DND-41 (cell line): ENCODE results near the gene SLC1A7.

Experiments
- ATAC-seq: fragments of 200-7000 bp; cut with Tn5 transposase; 3 replicates; pipeline ENCODE4 v1.9.1; 2021; ENCODE audit warnings: low read depth; ENCODE audit not compliant: insufficient read depth
- DNase-seq: peaks from one replicate; pipeline ENCODE4 v3.0.0-alpha.2; 2020
- H2AFZ ChIP-seq: 2 replicates; pipeline ENCODE4 v1.6.0; 2012; ENCODE audit warnings: low read depth, low read length
- H3K27ac ChIP-seq: 2 replicates; pipeline ENCODE4 v1.5.1; 2012; ENCODE audit warnings: low read length, inconsistent platforms
- H3K27me3 ChIP-seq: fragments of 200-600 bp; sonication (generic); 2 replicates; pipeline ENCODE4 v1.6.0; 2012; ENCODE audit warnings: low read length, mild to moderate bottlenecking, inconsistent platforms; ENCODE audit not compliant: insufficient read depth, poor library complexity
- H3K36me3 ChIP-seq: 2 replicates; pipeline ENCODE4 v1.5.1; 2012; ENCODE audit warnings: low read length, inconsistent platforms; ENCODE audit not compliant: insufficient read depth
- H3K4me1 ChIP-seq: 2 replicates; pipeline ENCODE4 v1.5.1; 2012; ENCODE audit warnings: mild to moderate bottlenecking, low read length; ENCODE audit not compliant: insufficient read depth
- H3K4me2 ChIP-seq: 2 replicates; pipeline ENCODE4 v1.6.0; 2012; ENCODE audit warnings: mild to moderate bottlenecking, moderate library complexity, low read length, inconsistent platforms; ENCODE audit not compliant: insufficient read depth
- H3K4me3 ChIP-seq, 2 experiments: fragments of 200-600 bp in 1 of 2; shearing (Covaris generic) in 1 of 2; 2 replicates each; pipeline ENCODE4 v1.5.1; 2012 to 2016; ENCODE audit warnings: inconsistent platforms in 2 of 2, low read length in 2 of 2, mild to moderate bottlenecking in 2 of 2, low read depth in 1 of 2, moderate library complexity in 1 of 2
- H3K79me2 ChIP-seq: 2 replicates; pipeline ENCODE4 v1.6.0; 2012; ENCODE audit warnings: low read length, inconsistent platforms; ENCODE audit not compliant: insufficient read depth
- H3K9ac ChIP-seq: 2 replicates; pipeline ENCODE4 v1.6.0; 2012; ENCODE audit warnings: low read depth, mild to moderate bottlenecking, inconsistent platforms, low read length, moderate library complexity
- H3K9me3 ChIP-seq: 2 replicates; pipeline ENCODE4 v1.5.1; 2012; ENCODE audit warnings: low read length, moderate library complexity, mild to moderate bottlenecking, inconsistent platforms; ENCODE audit not compliant: insufficient read depth, severe bottlenecking
- H4K20me1 ChIP-seq: 2 replicates; pipeline ENCODE4 v1.6.0; 2012; ENCODE audit warnings: low read length; ENCODE audit not compliant: insufficient read depth
- EZH2 ChIP-seq: IDR thresholded peaks from 3 replicates; pipeline ENCODE4 v1.6.1; 2012; ENCODE audit warnings: borderline replicate concordance, low read depth, mild to moderate bottlenecking, moderate library complexity, low read length, inconsistent platforms; ENCODE audit not compliant: severe bottlenecking
- TF ChIP-seq, protein P1 (sequence below): IDR thresholded peaks from 2 replicates; pipeline ENCODE4 v1.5.1; 2012; ENCODE audit warnings: borderline replicate concordance, low read length, moderate library complexity, mild to moderate bottlenecking; ENCODE audit not compliant: poor library complexity, severe bottlenecking; ENCODE audit errors: extremely low read depth

Gene SLC1A7

GRCh38 chr1:53082826-53083455 is 59.5 kb downstream of the SLC1A7 start:
- ATAC-seq, result no peak
- Histone ChIP-seq H3K36me3 (no peaks in the 10 kb centered on the region), H3K27ac (no peak overlapping the region), H3K9me3 (no peaks in the 10 kb centered on the region), H3K9ac (no peak overlapping the region), H3K4me2 (no peak overlapping the region), H2AFZ (no peak overlapping the region), H4K20me1 (peaks cover 5% of the 10 kb centered on the region; the same call in 1 of the 2 replicates), H3K79me2 (no peaks in the 10 kb centered on the region), H3K27me3 (no peaks in the 10 kb centered on the region), H3K4me3 (no peak overlapping the region), H3K4me1 (no peaks in the 10 kb centered on the region)
- no peak for DNase-seq
- TF ChIP-seq, protein P1, sequence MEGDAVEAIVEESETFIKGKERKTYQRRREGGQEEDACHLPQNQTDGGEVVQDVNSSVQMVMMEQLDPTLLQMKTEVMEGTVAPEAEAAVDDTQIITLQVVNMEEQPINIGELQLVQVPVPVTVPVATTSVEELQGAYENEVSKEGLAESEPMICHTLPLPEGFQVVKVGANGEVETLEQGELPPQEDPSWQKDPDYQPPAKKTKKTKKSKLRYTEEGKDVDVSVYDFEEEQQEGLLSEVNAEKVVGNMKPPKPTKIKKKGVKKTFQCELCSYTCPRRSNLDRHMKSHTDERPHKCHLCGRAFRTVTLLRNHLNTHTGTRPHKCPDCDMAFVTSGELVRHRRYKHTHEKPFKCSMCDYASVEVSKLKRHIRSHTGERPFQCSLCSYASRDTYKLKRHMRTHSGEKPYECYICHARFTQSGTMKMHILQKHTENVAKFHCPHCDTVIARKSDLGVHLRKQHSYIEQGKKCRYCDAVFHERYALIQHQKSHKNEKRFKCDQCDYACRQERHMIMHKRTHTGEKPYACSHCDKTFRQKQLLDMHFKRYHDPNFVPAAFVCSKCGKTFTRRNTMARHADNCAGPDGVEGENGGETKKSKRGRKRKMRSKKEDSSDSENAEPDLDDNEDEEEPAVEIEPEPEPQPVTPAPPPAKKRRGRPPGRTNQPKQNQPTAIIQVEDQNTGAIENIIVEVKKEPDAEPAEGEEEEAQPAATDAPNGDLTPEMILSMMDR, result no peak
- no peak for TF ChIP-seq EZH2

DNA sequence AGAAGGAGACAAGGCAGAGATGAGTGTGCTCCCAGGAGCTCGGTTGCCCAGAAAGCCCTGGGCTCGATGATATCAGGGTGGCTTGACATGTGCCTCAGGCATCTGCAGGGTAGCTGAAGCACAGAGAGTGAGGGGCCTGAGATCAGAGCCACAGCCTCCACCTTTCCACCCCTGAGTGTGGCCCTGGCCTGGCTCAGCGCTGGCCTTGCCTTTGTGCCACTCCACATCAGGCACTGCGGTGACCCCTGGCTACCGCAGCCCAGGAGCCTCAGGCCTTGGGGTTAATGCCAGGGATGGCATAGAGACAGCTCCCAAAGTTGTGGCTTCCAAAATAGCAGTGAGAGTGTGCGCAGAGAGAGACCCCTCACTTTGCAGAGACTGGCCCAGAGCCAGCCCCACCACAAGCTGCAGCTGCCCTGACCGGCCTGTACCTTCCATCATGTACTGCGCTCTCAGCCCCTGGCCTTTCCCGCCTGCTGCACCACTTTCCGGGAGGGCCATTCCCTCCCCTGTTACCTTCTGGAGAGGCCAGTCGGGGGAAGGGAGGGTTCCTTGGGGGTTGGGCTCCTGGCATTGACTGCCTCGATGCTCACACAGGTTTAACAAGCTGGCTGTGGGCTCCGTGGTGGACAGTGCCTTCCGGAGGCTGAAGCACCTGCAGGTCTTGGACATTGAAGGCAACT is 60.9 kb downstream of the SLC1A7 start:
- no peaks in the 10 kb centered on the region for H3K9me3 ChIP-seq
- no peak overlapping the region for H3K4me2 ChIP-seq
- no peaks in the 10 kb centered on the region for H3K27me3 ChIP-seq
- H4K20me1 ChIP-seq, result peaks cover 5% of the 10 kb centered on the region; the same call in 1 of the 2 replicates
- no peak overlapping the region for H2AFZ ChIP-seq
- H3K4me1 ChIP-seq, result no peaks in the 10 kb centered on the region
- no peaks in the 10 kb centered on the region for H3K36me3 ChIP-seq
- no peak for DNase-seq
- H3K9ac ChIP-seq, result no peak overlapping the region
- H3K79me2 ChIP-seq, result no peaks in the 10 kb centered on the region
- no peak overlapping the region for H3K27ac ChIP-seq
- no peak overlapping the region for H3K4me3 ChIP-seq
- TF ChIP-seq, protein P1, result no peak
- TF ChIP-seq EZH2, result no peak
- no peak for ATAC-seq

- peaks cover 5% of the 10 kb centered on the region for H4K20me1 ChIP-seq
- no peak for DNase-seq
- no peak for ATAC-seq
- TF ChIP-seq, protein P1, result no peak
- no peak for TF ChIP-seq EZH2
- H3K27me3 ChIP-seq, result no peaks in the 10 kb centered on the region
- no peak overlapping the region for H3K27ac ChIP-seq
- no peak overlapping the region for H3K4me2 ChIP-seq
- no peak overlapping the region for H2AFZ ChIP-seq
- no peak overlapping the region for H3K4me3 ChIP-seq
- H3K9ac ChIP-seq, result no peak overlapping the region
- H3K79me2 ChIP-seq, result no peaks in the 10 kb centered on the region
- H3K4me1 ChIP-seq, result no peaks in the 10 kb centered on the region
- H3K9me3 ChIP-seq, result no peaks in the 10 kb centered on the region
- no peaks in the 10 kb centered on the region for H3K36me3 ChIP-seq
These were observed 61.7 kb downstream of the SLC1A7 start for GRCh38 chr1:53080769-53081168.
